Neural cell (in vitro differentiated cells): ENCODE data around the gene CIBAR2. TPM values are rescaled to one million over a fixed set of nuclear protein-coding genes. Genes with fewer than 3 reads are reported as not detected.

Source experiments
- H2AFZ ChIP-seq: fragments of 200-600, 300-800 bp; sonication (generic), shearing (Covaris generic); 2 replicates; pipeline ENCODE4 v1.6.0; 2014; ENCODE audit warnings: low read depth, mild to moderate bottlenecking, antibody characterized with exemption, low read length, moderate library complexity
- H3F3A ChIP-seq: fragments of 200-600 bp; shearing (Covaris generic); 2 replicates; pipeline ENCODE4 v1.6.1; 2016; ENCODE audit warnings: mild to moderate bottlenecking, moderate library complexity, mixed read lengths, antibody characterized with exemption, low read length; ENCODE audit not compliant: insufficient read depth, poor library complexity, severe bottlenecking
- H3K27ac ChIP-seq: fragments of 200-600, 300-800 bp; sonication (generic), shearing (Covaris generic); 2 replicates; pipeline ENCODE4 v1.5.1; 2014; ENCODE audit warnings: mild to moderate bottlenecking, low read length, moderate library complexity
- H3K27me3 ChIP-seq: fragments of 300-800, 200-600 bp; sonication (generic), shearing (Covaris generic); 2 replicates; pipeline ENCODE4 v1.6.0; 2014; ENCODE audit warnings: mild to moderate bottlenecking, low read depth, low read length, moderate library complexity; ENCODE audit not compliant: insufficient read depth
- H3K36me3 ChIP-seq: fragments of 300-800, 200-600 bp; sonication (generic), shearing (Covaris generic); 2 replicates; pipeline ENCODE4 v1.5.1; 2014; ENCODE audit warnings: mild to moderate bottlenecking, antibody characterized with exemption, low read length, moderate library complexity; ENCODE audit not compliant: insufficient read depth
- H3K4me2 ChIP-seq: fragments of 300-800, 200-600 bp; sonication (generic), shearing (Covaris generic); 2 replicates; pipeline ENCODE4 v1.6.0; 2014; ENCODE audit warnings: mild to moderate bottlenecking, low read length
- H3K4me3 ChIP-seq: fragments of 300-800, 200-600 bp; sonication (generic), shearing (Covaris generic); 2 replicates; pipeline ENCODE4 v1.5.1; 2014; ENCODE audit warnings: mild to moderate bottlenecking, low read length, moderate library complexity
- H3K79me2 ChIP-seq: fragments of 200-600 bp; shearing (Covaris generic); replicated peaks from 2 replicates; pipeline ENCODE4 v1.6.0; 2014; ENCODE audit warnings: mild to moderate bottlenecking, low read length, moderate library complexity; ENCODE audit not compliant: insufficient read depth
- H3K9ac ChIP-seq: fragments of 300-800, 200-600 bp; sonication (generic), shearing (Covaris generic); 2 replicates; pipeline ENCODE4 v1.6.1; 2016; ENCODE audit warnings: mild to moderate bottlenecking, low read length, mixed read lengths
- H3K9me2 ChIP-seq: fragments of 200-600 bp; shearing (Covaris generic); 2 replicates; pipeline ENCODE4 v1.6.1; 2016; ENCODE audit warnings: mild to moderate bottlenecking, low read length, mixed read lengths; ENCODE audit not compliant: insufficient read depth
- H3K9me3 ChIP-seq: fragments of 200-600, 300-800 bp; sonication (generic), shearing (Covaris generic); 2 replicates; pipeline ENCODE4 v1.6.1; 2016; ENCODE audit warnings: mild to moderate bottlenecking, mixed run types, low read length, moderate library complexity, mixed read lengths
- H4K20me1 ChIP-seq: fragments of 200-600 bp; shearing (Covaris generic); 2 replicates; pipeline ENCODE4 v1.6.1; 2016; ENCODE audit warnings: mild to moderate bottlenecking, mixed run types; ENCODE audit not compliant: insufficient read depth
- CTCF ChIP-seq: fragments of 450-650 bp; IDR thresholded peaks from 2 replicates; pipeline ENCODE4 v1.5.1; 2014; ENCODE audit warnings: antibody characterized with exemption, mild to moderate bottlenecking, moderate library complexity; ENCODE audit not compliant: poor library complexity, severe bottlenecking
- EP300 ChIP-seq: fragments of 450-650 bp; conservative IDR thresholded peaks from 2 replicates; pipeline ENCODE4 v1.6.1; 2014; ENCODE audit warnings: antibody characterized with exemption, mild to moderate bottlenecking, moderate library complexity; ENCODE audit not compliant: poor library complexity, severe bottlenecking
- EZH2 ChIP-seq: fragments of 200-600, 300-800 bp; shearing (Covaris generic), sonication (generic); IDR thresholded peaks from 2 replicates; pipeline ENCODE4 v1.6.1; 2014; ENCODE audit warnings: antibody characterized with exemption, low read length, borderline replicate concordance, mild to moderate bottlenecking; ENCODE audit not compliant: insufficient read depth, poor library complexity, severe bottlenecking
- MXI1 ChIP-seq: fragments of 450-650 bp; conservative IDR thresholded peaks from 2 replicates; pipeline ENCODE4 v1.6.1; 2014; ENCODE audit warnings: antibody characterized with exemption, mild to moderate bottlenecking; ENCODE audit not compliant: poor library complexity, severe bottlenecking
- POLR2AphosphoS5 ChIP-seq: IDR thresholded peaks from 2 replicates; pipeline ENCODE4 v1.6.1; 2012
- RAD21 ChIP-seq: fragments of 450-650 bp; conservative IDR thresholded peaks from 2 replicates; pipeline ENCODE4 v1.6.1; 2014; ENCODE audit warnings: antibody characterized with exemption, mild to moderate bottlenecking, moderate library complexity
- REST ChIP-seq: IDR thresholded peaks from 2 replicates; pipeline ENCODE4 v1.6.1; 2012; ENCODE audit warnings: borderline replicate concordance
- SMC3 ChIP-seq: fragments of 450-650 bp; conservative IDR thresholded peaks from 2 replicates; pipeline ENCODE4 v1.6.1; 2014; ENCODE audit warnings: antibody characterized with exemption, mild to moderate bottlenecking, moderate library complexity; ENCODE audit not compliant: poor library complexity
- TAF1 ChIP-seq: IDR thresholded peaks from 2 replicates; pipeline ENCODE4 v1.6.1; 2012; ENCODE audit warnings: low read depth
- polyA plus RNA-seq: library from polyadenylated mRNA; depleted of rRNA; stranded (reverse); fragments of >200 nt; gene quantifications from 2 replicates; pipeline ENCODE4 v1.2.3, GENCODE V29; 2014

The CIBAR2 gene
- polyA plus RNA-seq, 1 donor from 2014 or later, result not detected

- Histone ChIP-seq H3K4me3 (no peak overlapping the region), H3K79me2 (no peaks in the 10 kb centered on the region), H3F3A (no peaks in the 10 kb centered on the region), H2AFZ (no peak overlapping the region), H3K9me3 (no peaks in the 10 kb centered on the region), H4K20me1 (no peaks in the 10 kb centered on the region), H3K36me3 (no peaks in the 10 kb centered on the region), H3K4me2 (no peak overlapping the region), H3K27ac (no peak overlapping the region), H3K9ac (no peak overlapping the region), H3K27me3 (no peaks in the 10 kb centered on the region), H3K9me2 (no peaks in the 10 kb centered on the region)
- TF ChIP-seq TAF1, result no peak
- TF ChIP-seq POLR2AphosphoS5, result no peak
- TF ChIP-seq EZH2, result no peak
- no peak for TF ChIP-seq CTCF
- no peak for TF ChIP-seq EP300
- no peak for TF ChIP-seq MXI1
- no peak for TF ChIP-seq RAD21
- TF ChIP-seq SMC3, result no peak
- no peak for TF ChIP-seq REST
Measured at GRCh38 chr16:85145188-85145587, 32.9 kb upstream of the CIBAR2 start.

GRCh38 chr16:85144026-85144915, 32.0 kb upstream of the CIBAR2 start:
- Histone ChIP-seq H3K79me2 (no peaks in the 10 kb centered on the region), H2AFZ (no peak overlapping the region), H3K9me3 (no peaks in the 10 kb centered on the region), H3K4me3 (no peak overlapping the region), H3K27me3 (no peaks in the 10 kb centered on the region), H3K4me2 (no peak overlapping the region), H3K36me3 (no peaks in the 10 kb centered on the region), H4K20me1 (no peaks in the 10 kb centered on the region), H3K9me2 (no peaks in the 10 kb centered on the region), H3K27ac (no peak overlapping the region), H3F3A (no peaks in the 10 kb centered on the region), H3K9ac (no peak overlapping the region)
- TF ChIP-seq EZH2, result no peak
- TF ChIP-seq CTCF, result no peak
- TF ChIP-seq RAD21, result no peak
- TF ChIP-seq REST, result no peak
- no peak for TF ChIP-seq EP300
